Nephron progenitor cell (in vitro differentiated cells): Measurements from ENCODE around the gene GFI1.

ENCODE experiments used
- DNase-seq: peaks from one replicate; pipeline ENCODE4 v3.0.0; 2021
- H3K27ac Mint-ChIP-seq: 2 replicates; pipeline ENCODE4 v1.8.0; 2021; ENCODE audit warnings: mild to moderate bottlenecking, moderate library complexity, mixed read lengths
- H3K27me3 Mint-ChIP-seq: 2 replicates; pipeline ENCODE4 v1.8.0; 2021; ENCODE audit warnings: mild to moderate bottlenecking, low read depth, mixed read lengths; ENCODE audit not compliant: poor library complexity
- H3K36me3 Mint-ChIP-seq: 2 replicates; pipeline ENCODE4 v1.8.0; 2021; ENCODE audit warnings: low read depth, mixed read lengths
- H3K4me1 Mint-ChIP-seq: 2 replicates; pipeline ENCODE4 v1.8.0; 2021; ENCODE audit warnings: mixed read lengths
- H3K4me3 Mint-ChIP-seq: 2 replicates; pipeline ENCODE4 v1.8.0; 2021; ENCODE audit warnings: mild to moderate bottlenecking, moderate library complexity, mixed read lengths
- H3K9me3 Mint-ChIP-seq: 2 replicates; pipeline ENCODE4 v1.8.0; 2021; ENCODE audit warnings: mild to moderate bottlenecking, moderate library complexity, mixed read lengths
- CTCF ChIP-seq: fragments of 200-600 bp; sonication (generic); IDR thresholded peaks from 2 replicates; pipeline ENCODE4 v1.5.0; 2021; ENCODE audit warnings: antibody characterized with exemption

GFI1 gene

GRCh38 chr1:92503043-92503925 lies 16.6 kb upstream of the GFI1 start:
- Mint-ChIP-seq H3K36me3 (no peaks in the 10 kb centered on the region), H3K9me3 (no peaks in the 10 kb centered on the region), H3K27me3 (peaks cover 12% of the 10 kb centered on the region), H3K27ac (no peak overlapping the region), H3K4me3 (no peak overlapping the region), H3K4me1 (no peaks in the 10 kb centered on the region)
- no peak for DNase-seq
- no peak for TF ChIP-seq CTCF

GRCh38 chr1:92502247-92502646 lies 15.5 kb upstream of the GFI1 start:
- H3K9me3 Mint-ChIP-seq: no peaks in the 10 kb centered on the region
- no peak for DNase-seq
- no peak overlapping the region for H3K27ac Mint-ChIP-seq
- no peak overlapping the region for H3K4me3 Mint-ChIP-seq
- H3K4me1 Mint-ChIP-seq: no peaks in the 10 kb centered on the region
- H3K27me3 Mint-ChIP-seq: peaks cover 18% of the 10 kb centered on the region
- TF ChIP-seq CTCF: no peak
- H3K36me3 Mint-ChIP-seq: no peaks in the 10 kb centered on the region

- Mint-ChIP-seq H3K4me3 (no peak overlapping the region), H3K4me1 (no peaks in the 10 kb centered on the region), H3K9me3 (no peaks in the 10 kb centered on the region), H3K36me3 (no peaks in the 10 kb centered on the region), H3K27me3 (peaks cover 29% of the 10 kb centered on the region), H3K27ac (no peak overlapping the region)
- no peak for TF ChIP-seq CTCF
- DNase-seq: no peak
Measured at GRCh38 chr1:92500552-92500951, 13.8 kb upstream of the GFI1 start.

- H3K27ac Mint-ChIP-seq: no peak overlapping the region
- no peak for TF ChIP-seq CTCF
- peaks cover 63% of the 10 kb centered on the region for H3K27me3 Mint-ChIP-seq
- H3K4me1 Mint-ChIP-seq: no peaks in the 10 kb centered on the region
- no peak overlapping the region for H3K4me3 Mint-ChIP-seq
- H3K9me3 Mint-ChIP-seq: no peaks in the 10 kb centered on the region
- H3K36me3 Mint-ChIP-seq: no peaks in the 10 kb centered on the region
- DNase-seq: no peak
Measured at GRCh38 chr1:92495392-92496063, 8.8 kb upstream of the GFI1 start.

- Mint-ChIP-seq H3K36me3 (no peaks in the 10 kb centered on the region), H3K27ac (no peak overlapping the region), H3K9me3 (no peaks in the 10 kb centered on the region), H3K4me1 (no peaks in the 10 kb centered on the region), H3K27me3 (peaks cover 61% of the 10 kb centered on the region), H3K4me3 (no peak overlapping the region)
- no peak for TF ChIP-seq CTCF
- no peak for DNase-seq
Measured at GRCh38 chr1:92494485-92495141, 7.9 kb upstream of the GFI1 start.
